ENCODE measurements around the gene UBE3B.

DNA sequence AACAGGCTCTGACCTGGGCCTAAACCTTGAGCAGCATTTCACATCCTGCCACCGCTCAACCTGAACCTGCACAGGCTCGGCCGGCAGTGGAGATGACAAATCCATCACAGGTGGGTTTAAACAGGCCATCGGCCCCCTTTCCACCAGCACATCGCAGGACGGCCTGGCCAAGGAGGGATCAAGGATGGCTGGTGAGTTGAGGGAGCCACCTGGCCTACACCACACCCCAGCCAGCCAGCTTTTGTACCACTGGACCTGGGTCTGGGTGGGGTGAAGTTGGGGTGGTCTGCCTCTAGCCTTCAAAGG, 81.7 kb downstream of the UBE3B start:
- TF ChIP-seq, protein P1, sequence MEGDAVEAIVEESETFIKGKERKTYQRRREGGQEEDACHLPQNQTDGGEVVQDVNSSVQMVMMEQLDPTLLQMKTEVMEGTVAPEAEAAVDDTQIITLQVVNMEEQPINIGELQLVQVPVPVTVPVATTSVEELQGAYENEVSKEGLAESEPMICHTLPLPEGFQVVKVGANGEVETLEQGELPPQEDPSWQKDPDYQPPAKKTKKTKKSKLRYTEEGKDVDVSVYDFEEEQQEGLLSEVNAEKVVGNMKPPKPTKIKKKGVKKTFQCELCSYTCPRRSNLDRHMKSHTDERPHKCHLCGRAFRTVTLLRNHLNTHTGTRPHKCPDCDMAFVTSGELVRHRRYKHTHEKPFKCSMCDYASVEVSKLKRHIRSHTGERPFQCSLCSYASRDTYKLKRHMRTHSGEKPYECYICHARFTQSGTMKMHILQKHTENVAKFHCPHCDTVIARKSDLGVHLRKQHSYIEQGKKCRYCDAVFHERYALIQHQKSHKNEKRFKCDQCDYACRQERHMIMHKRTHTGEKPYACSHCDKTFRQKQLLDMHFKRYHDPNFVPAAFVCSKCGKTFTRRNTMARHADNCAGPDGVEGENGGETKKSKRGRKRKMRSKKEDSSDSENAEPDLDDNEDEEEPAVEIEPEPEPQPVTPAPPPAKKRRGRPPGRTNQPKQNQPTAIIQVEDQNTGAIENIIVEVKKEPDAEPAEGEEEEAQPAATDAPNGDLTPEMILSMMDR (IDR thresholded peaks at IDR 0.05), result no peak
- TF ChIP-seq, protein P2, sequence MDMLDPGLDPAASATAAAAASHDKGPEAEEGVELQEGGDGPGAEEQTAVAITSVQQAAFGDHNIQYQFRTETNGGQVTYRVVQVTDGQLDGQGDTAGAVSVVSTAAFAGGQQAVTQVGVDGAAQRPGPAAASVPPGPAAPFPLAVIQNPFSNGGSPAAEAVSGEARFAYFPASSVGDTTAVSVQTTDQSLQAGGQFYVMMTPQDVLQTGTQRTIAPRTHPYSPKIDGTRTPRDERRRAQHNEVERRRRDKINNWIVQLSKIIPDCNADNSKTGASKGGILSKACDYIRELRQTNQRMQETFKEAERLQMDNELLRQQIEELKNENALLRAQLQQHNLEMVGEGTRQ (CRISPR knock-in tag; IDR thresholded peaks at IDR 0.05), result no peak
- TF ChIP-seq, protein P3, sequence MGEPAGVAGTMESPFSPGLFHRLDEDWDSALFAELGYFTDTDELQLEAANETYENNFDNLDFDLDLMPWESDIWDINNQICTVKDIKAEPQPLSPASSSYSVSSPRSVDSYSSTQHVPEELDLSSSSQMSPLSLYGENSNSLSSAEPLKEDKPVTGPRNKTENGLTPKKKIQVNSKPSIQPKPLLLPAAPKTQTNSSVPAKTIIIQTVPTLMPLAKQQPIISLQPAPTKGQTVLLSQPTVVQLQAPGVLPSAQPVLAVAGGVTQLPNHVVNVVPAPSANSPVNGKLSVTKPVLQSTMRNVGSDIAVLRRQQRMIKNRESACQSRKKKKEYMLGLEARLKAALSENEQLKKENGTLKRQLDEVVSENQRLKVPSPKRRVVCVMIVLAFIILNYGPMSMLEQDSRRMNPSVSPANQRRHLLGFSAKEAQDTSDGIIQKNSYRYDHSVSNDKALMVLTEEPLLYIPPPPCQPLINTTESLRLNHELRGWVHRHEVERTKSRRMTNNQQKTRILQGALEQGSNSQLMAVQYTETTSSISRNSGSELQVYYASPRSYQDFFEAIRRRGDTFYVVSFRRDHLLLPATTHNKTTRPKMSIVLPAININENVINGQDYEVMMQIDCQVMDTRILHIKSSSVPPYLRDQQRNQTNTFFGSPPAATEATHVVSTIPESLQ (CRISPR knock-in tag; IDR thresholded peaks at IDR 0.05), result no peak
- no peak for TF ChIP-seq JUN (CRISPR knock-in tag; IDR thresholded peaks at IDR 0.05)
- TF ChIP-seq, protein P4, sequence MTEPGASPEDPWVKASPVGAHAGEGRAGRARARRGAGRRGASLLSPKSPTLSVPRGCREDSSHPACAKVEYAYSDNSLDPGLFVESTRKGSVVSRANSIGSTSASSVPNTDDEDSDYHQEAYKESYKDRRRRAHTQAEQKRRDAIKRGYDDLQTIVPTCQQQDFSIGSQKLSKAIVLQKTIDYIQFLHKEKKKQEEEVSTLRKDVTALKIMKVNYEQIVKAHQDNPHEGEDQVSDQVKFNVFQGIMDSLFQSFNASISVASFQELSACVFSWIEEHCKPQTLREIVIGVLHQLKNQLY (CRISPR knock-in tag; IDR thresholded peaks at IDR 0.05), result no peak
- TF ChIP-seq GTF2I (CRISPR knock-in tag; conservative IDR thresholded peaks at IDR 0.05), result no peak
- TF ChIP-seq, protein P5, sequence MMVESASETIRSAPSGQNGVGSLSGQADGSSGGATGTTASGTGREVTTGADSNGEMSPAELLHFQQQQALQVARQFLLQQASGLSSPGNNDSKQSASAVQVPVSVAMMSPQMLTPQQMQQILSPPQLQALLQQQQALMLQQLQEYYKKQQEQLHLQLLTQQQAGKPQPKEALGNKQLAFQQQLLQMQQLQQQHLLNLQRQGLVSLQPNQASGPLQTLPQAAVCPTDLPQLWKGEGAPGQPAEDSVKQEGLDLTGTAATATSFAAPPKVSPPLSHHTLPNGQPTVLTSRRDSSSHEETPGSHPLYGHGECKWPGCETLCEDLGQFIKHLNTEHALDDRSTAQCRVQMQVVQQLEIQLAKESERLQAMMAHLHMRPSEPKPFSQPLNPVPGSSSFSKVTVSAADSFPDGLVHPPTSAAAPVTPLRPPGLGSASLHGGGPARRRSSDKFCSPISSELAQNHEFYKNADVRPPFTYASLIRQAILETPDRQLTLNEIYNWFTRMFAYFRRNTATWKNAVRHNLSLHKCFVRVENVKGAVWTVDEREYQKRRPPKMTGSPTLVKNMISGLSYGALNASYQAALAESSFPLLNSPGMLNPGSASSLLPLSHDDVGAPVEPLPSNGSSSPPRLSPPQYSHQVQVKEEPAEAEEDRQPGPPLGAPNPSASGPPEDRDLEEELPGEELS (CRISPR knock-in tag; IDR thresholded peaks at IDR 0.05), result no peak
- TF ChIP-seq FOXK1 (CRISPR knock-in tag; IDR thresholded peaks at IDR 0.05), result no peak
- TF ChIP-seq TEAD4 (CRISPR knock-in tag; IDR thresholded peaks at IDR 0.05), result no peak
- no peak for TF ChIP-seq KAT7 (CRISPR knock-in tag; IDR thresholded peaks at IDR 0.05; ENCODE audit: borderline replicate concordance)
- TF ChIP-seq NR2C2 (CRISPR knock-in tag; IDR thresholded peaks at IDR 0.05), result no peak
- TF ChIP-seq ZNF263 (CRISPR knock-in tag; IDR thresholded peaks at IDR 0.05; ENCODE audit: low read depth), result no peak
